Skin epidermis (tissue), 12 donors: Measurements from ENCODE around the gene SERPINE2.
A peak's percentile ranks its signal among the peaks of the same experiment; 100 is the strongest.

ENCODE experiments used
- H3K27ac ChIP-seq, 21 experiments: fragments of 200-600 bp; sonication (generic) in 11 of 21; one replicate each; pipeline ENCODE4 v1.5.0; 2020; ENCODE audit warnings: mild to moderate bottlenecking in 3 of 21, inconsistent platforms in 2 of 21, moderate library complexity in 2 of 21
- H3K4me3 ChIP-seq, 7 experiments: fragments of 200-600 bp; sonication (generic) in 2 of 7; one replicate each; pipeline ENCODE4 v1.5.0; 2020; ENCODE audit warnings: inconsistent platforms in 2 of 7, mild to moderate bottlenecking in 2 of 7, moderate library complexity in 1 of 7

Gene SERPINE2, protein sequence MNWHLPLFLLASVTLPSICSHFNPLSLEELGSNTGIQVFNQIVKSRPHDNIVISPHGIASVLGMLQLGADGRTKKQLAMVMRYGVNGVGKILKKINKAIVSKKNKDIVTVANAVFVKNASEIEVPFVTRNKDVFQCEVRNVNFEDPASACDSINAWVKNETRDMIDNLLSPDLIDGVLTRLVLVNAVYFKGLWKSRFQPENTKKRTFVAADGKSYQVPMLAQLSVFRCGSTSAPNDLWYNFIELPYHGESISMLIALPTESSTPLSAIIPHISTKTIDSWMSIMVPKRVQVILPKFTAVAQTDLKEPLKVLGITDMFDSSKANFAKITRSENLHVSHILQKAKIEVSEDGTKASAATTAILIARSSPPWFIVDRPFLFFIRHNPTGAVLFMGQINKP

DNA sequence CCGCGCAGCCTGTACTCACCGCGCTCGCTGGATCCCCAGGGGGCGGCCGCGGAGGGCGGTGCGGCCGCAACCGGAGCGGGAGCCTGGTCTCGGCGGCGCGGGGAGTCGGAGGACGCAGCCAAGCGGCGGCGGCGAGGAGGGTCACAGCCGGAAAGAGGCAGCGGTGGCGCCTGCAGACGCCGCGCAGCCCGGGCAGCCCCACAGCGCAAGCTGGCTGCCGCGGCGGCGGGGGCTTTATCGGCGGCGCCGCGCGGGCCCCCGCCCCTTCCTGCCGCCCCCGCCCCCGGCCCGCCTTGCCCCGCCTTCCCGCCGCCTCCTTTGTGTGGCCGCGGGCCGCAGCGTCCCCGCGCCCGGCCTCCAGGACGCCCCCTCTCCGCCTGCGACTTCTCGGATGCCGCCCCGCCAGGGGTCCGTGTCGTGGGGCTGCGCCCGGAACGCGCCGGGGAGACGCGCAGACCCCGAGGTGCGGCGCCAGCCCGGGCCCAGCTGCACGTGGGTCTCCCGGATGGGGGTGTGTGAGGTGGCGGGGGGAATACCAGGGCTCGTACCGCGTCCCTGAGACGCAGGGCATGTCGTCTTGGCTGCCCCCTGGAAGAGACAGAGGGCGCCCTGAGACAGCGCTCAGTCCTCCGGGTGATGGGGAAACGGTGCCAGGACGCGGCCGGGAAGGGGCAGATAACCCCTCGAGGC, at the start of gene SERPINE2:
Gene SERPINE2 (minus strand): TSS at position 207 of the 690 bp plus-strand sequence. CDS start 37,386 bp downstream, outside the sequence.
- Histone ChIP-seq H3K27ac (peak within 1 kb of the TSS in 10 of 21 experiments; percentile 12 to 77 (median 56)), H3K4me3 (peak within 1 kb of the TSS; percentile 41 to 71 (median 63))

DNA sequence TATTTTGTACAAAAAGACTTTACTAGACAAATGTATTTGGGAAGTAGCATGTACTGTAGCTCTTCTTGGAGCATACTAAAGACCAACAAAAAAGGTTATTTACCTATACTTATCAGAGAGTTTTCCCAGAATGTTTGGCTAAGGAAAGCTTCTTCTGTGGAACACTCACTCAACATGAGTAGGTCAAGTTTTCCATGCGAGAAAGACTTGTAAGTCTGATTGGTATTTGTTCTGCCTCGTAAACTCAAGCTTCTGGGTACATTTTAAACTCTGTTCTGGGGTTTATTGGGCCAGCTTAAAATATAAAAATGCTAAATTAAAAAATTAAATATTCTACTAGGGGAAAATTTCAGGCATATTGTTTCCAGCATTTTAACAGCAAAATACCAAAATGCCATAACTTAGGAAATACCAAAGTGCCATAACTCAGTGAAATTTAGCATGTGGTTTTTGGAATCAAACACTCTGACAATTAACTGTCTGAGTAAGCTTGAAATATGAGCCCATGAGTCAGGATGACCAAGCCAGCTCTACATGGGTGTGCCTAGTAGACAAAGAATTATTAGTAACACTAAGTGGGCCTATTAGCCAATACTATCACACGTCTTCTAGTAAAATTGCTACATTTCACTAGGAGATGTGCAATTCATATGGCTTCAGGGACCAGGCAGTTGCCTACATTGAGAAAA, 47.3 kb upstream of the SERPINE2 start:
- Histone ChIP-seq H3K4me3 (no peak overlapping the region), H3K27ac (peak overlapping the region in 9 of 21 experiments; percentile 2 to 69 (median 19))

DNA sequence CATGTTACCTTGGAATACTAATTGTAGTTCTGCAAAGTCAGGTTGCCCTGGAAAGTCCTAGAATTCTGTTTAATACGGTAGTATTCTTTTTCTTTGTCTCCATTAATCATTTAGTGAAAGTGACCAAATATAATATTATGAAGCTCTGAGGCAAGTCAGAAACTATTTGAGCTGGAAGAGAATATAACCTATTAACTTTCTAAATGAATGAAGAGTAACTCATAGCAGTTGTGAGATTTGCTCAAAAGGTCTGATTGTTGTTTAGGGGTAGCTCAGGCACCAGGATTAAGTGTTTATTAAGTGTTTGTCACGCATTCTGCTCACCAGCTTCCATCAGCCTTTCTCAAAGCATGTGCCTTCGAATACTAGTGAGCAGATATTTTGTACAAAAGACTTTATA, 46.7 kb upstream of the SERPINE2 start:
- Histone ChIP-seq H3K4me3 (no peak overlapping the region), H3K27ac (peak overlapping the region in 8 of 21 experiments; percentile 1 to 69 (median 12))

DNA sequence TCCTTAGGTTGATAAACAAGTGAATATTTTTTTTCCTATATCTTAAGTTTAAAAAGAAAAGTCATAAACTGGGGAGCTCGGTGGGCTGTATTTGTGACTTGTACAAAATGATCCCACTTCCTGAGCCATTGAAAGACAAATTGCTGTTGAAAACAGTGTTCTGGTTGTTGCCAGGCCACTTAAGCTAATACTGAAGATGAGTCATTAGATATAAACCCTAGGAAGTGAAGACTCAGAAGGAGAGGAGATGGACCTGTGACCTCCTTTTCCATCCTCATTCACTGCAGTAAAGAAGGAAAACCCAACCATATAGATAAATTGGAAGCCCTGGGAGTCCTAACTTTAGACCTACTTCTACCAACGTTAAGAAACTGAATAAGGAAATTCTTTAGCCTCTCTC, 46.2 kb upstream of the SERPINE2 start:
- Histone ChIP-seq H3K27ac (peak overlapping the region in 3 of 21 experiments; percentile 6 to 69 (median 44)), H3K4me3 (no peak overlapping the region)

DNA sequence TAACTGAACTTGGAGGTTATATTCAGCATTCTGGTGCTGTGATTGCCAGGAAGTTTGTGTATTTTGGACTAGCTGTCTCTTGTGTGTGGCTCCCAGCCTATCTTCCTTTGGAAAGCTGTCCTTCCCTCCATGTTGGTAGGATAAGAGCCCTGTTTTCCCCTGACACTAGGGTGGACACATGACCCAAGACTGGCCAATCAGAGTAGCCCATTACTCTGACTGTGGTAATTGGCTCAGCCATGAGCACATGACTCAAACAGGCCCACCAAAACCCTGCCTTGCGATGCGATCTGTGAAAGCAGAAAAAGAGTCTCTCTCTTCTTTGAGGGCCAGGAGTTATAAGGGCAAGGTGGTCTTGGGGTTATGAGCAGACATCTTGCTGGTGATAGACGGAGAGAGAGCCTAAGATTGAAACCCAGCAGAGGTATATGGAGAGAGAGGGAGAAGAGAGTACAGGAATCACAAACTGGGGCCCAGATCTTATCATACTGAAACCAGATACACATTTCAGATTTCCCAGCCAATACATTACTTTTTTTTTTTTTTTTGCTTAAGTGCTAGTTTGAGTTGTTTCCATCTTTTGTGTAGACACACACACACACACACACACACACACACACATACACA, 45.3 kb upstream of the SERPINE2 start:
- no peak overlapping the region for H3K27ac ChIP-seq
- no peak overlapping the region for H3K4me3 ChIP-seq

DNA sequence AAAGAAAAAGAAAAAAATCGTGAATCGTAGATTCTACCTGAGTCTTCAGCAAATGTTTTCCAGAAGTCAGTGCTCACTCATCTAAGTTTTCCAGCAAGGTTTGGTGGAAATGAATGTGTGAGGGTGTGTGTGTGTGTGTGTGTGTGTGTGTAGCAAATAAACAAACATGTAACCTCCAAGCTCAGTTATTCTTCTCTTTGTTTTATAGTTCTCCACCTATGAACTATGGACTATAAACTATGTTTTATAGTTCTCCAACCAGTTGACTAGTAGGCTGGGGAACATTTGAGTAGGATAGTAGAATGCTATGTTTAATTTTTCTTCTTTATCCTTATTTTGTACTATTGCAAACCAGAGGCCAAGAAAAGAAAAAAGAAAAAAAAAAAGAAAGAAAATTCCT, 44.6 kb upstream of the SERPINE2 start:
- H3K27ac ChIP-seq: no peak overlapping the region
- no peak overlapping the region for H3K4me3 ChIP-seq

DNA sequence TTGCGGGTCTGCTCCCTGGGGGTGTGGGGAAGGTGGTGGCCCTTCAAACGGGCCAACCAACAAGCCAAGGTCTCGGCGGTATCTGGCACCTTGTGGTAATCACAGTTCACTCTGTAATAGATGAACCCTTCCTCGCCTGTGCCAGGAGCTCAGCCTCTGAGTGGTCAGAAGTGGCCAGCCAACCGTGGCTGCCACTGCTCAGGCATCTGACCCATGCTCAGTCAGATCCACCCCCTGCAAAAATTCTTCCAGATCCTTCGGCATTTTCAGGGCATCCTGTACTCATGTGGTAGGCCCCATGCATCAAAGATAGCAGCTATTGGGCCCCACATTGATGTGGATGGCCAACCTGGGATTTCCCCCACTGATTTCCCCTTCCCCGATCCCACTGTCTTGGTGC, 39.6 kb upstream of the SERPINE2 start:
- Histone ChIP-seq H3K27ac (no peak overlapping the region), H3K4me3 (no peak overlapping the region)

DNA sequence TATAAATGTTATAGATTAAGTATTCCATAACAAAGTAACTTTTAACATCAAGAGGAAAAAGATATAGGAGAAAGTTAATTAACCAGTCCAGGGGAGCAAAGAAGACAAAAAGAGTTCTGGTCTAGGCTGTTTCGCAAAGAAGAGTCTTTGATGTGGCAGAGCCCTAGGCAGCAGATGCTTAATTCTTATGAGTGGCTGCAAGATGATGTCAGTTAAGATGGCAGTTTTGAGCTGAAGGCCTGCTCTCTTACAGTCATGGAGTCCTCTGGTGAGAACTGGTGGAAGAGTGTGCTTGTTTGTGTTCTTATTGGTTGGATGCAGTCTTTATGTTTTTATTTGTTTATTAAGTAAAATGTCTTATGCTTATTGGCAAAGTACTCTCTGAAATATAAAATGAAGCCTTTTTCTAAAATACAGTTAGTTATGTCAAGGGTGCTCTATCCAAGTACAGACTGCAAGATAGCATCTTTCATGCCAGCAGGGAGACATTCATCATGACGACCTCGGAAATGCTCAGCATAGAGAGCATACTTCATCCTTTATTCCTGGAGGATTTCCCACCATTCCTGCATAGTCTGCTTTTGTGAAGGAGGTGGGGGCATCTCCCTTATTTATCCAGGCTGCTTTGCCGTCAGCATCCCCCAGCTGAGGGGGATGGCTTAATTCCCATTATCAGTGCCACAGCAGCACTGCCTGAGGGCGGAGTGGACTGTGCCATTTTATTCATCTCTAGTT, 38.9 kb upstream of the SERPINE2 start:
- Histone ChIP-seq H3K4me3 (no peak overlapping the region), H3K27ac (no peak overlapping the region)

DNA sequence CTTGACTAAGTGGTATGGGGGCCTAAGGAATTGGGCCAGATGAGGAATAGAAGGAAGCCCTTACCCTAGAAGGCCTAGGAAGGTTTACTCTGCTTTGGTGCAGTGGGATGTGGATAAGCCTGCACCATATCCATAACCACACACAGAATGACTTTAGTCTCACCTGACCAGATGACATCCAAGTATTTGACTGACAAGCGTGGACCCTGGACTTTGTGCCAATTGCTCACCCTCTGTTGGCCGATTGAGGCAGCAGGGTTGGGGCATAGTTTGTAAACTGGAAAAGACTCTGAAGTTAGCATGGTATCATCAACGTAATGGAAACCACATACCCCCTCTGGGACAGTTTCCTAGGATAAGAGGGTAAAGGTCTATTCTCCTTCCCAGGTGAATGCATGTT, 36.5 kb upstream of the SERPINE2 start:
- H3K27ac ChIP-seq: no peak overlapping the region

DNA sequence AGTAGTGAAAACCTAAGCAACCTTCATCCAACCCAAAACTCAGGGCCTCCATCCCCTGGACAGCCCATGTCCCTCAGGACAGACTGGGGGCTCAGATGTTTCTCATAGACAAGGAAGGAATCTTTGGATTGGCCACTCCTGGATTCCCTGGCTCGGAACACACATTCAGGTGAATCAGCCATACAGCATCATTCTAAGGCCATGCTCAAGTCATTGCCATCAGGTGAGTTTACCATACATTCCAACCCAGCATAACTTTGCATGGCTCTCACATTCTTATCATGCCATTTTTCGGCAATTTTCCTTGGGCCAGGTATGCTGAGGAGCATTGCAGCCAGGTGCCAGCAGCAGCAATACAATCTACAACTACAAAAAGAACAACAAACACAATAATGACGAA, 34.6 kb upstream of the SERPINE2 start:
- H3K27ac ChIP-seq: no peak overlapping the region

More for the DNA sequence above, 36.5 kb upstream of the SERPINE2 start:
- no peak overlapping the region for H3K4me3 ChIP-seq

DNA sequence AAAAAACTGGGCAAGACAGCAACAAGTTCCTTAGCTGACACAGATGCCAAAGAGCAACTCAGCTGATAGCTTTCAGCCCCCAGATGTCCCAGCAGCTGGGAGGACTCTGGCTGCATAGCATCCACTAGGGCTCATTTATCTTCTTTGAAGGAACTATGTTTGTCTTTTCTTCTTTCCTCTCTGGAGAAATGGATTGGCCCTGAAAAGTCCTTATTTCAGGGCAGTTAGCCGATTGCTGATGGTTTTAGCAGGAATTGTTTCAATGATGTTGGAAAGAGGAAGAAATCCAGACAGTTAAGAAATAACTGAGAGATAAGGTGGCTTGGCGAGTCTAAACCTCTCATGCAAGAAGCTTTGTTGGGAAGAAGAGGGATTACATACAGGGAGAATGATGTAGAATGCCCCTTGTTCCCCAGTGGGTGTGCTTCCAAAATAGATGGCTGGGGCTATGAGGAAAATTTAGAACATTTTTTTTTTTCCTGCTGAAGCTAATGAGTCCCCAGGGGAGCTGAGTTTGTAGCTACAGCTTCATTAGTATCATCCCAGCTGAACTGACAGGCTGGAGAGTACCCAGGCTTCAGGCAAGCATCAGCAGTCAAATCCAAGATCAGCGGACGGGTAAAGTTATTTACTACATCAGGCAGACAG, 33.6 kb upstream of the SERPINE2 start:
- H3K4me3 ChIP-seq: no peak overlapping the region
- peak overlapping the region in 1 of 21 experiments; percentile 11 for H3K27ac ChIP-seq

More for the DNA sequence above, 34.6 kb upstream of the SERPINE2 start:
- H3K4me3 ChIP-seq: no peak overlapping the region

DNA sequence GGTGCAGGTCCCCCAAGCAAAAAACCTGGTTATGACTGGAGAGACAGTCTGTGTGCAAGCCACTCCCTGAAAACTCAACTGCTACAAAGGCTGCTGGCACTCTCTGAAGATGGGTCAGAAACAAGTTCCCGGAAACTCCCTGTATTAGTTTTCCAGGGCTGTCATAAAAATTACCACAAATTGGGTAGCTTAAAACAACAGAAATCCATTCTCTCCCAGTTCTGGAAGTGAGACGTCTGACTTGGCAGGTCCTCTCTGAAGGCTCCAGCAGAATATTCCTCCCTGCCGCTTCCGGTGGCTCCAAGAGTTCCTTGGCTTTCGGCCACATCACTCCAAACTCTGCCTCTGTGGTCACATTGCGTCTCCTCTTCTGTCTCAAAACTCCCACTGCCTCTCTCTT, 30.1 kb upstream of the SERPINE2 start:
- H3K4me3 ChIP-seq: no peak overlapping the region
- peak overlapping the region in 1 of 21 experiments; percentile 11 for H3K27ac ChIP-seq

DNA sequence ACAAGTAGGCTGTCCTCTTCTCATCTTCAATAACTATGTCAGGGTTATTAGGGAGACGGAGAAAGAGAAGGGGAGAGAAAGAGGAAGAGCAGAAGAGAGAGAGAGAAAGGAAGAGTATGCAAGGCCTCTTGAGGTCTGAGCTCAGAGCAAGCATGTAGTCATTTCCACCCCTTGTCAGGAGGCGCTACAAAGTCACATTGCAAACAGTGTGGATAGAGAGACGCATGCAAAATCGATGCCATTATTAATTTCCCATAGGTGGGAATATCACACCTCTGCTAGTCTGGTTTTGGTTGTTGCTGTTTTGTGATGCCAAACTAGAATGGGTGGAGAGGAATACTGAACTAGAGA, 24.2 kb upstream of the SERPINE2 start:
- H3K27ac ChIP-seq: no peak overlapping the region
- no peak overlapping the region for H3K4me3 ChIP-seq

DNA sequence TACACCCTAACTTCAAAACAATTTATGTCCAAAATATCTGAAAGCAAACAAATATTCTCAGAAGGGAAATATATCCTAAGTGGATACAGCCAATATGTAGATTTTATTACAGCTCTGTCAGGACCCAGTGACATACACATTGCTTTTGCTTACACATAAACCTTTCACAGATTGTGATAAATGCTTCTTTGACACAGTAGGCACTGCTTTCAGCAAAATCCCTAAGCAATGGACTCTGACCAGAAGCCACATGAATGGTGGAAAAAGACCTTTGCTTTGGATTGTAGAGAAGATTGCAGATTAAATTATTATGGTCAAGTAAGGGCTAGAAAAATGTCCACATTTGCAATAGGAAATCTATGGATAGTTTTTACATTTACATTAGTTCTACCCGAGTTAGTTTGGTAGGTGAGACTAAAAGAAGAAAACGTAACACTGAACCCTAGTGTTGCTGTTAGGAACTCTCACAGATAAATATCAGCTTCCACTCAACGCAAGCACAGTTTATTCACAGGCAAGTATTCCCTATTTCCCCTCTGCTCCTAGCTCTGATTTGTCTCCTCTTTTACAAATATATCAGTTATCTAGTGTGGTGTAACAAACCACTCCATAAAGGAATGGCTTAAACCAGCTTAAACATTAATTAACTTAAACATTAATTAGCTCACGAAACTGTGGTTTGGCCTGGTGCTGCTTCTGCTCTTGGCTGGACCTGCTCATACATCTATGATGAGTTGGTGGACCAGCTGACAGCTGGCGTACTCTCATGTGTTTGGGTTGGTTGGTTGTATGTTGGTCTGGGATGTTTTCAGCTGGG, 23.6 kb upstream of the SERPINE2 start:
- no peak overlapping the region for H3K4me3 ChIP-seq
- no peak overlapping the region for H3K27ac ChIP-seq

DNA sequence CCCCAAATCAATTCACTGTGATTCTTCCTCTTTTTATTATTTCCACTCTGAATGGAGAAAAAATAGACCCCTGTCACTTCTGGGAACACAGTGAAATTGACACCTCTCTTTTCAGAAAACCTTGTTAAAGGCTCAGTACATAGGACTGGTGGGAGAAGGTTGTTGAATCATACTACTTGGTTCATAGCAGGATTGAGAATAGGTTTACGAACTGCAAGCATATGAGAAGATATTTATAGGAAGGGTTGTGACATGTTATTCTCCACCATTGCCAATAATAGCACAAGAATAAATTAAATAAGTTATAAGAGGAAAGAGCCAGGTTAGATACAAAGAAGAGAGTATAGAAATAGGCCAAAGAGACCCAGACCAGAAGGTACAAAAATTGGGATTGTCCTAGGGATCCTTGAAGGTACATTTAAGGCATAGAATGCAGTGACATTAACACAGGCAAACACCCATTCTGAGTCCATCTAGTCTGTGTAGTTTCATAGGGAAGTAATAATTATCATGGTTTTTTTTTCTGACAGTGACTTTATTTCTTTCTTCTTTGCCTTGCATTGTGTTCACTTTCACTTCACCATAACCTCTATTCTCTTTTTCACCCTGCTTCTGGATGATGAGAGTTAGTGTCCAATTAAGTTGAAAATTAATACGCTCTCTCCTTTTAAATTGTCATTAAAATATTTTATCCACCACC, 21.8 kb upstream of the SERPINE2 start:
- no peak overlapping the region for H3K27ac ChIP-seq
- no peak overlapping the region for H3K4me3 ChIP-seq

DNA sequence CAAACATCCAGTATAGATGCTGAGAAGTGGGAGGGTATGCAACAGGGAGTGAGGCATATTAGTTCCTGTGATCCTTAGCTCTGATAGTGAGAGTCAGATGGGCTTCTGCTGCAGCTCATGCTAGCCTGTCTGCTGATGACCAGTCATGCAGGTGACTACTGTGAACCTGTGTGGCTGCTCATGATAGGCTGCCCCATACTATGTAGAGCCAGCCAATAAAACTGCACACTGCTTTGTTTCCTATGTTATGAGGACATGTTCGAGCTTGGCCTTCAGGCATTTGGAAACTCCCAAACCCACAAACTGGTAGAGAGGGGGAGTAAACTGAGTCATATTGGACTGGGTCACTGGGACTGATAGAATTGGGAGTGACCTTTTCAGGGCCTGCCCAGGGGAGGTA, 20.1 kb upstream of the SERPINE2 start:
- no peak overlapping the region for H3K4me3 ChIP-seq
- H3K27ac ChIP-seq: no peak overlapping the region

DNA sequence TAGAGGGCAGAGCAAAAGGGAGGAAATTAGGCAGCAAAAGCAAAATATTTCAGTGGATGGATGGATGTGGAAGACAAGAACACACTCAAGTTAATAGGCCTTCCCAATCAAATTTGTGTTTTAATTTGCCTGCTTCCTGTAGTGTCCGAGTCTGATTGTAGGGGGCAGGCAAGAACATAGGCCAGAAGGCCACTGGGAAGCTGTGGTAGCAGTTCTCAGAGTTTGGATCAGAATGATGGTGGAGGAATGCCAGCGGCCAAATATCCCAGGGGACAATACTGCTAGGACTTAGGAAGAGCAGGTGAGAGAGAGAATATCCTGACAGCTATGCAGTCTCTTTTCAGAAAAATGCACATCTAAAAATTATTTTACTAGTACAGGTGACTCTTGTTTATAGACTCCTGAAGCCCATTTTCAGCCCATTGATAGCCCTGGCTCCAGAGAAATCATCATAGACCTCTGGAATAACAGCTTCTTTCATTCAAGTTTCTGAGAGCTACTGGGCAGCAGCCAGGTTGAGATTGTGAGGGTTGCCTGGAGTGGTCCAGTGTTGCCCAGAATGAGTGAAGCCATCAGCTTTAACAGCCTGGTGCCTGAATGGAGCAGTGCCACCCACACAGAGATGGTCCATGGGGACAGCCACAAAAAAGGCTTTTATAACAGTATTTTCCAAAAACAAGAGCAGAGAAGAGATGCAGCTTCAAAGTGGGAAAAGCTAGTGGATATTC, 19.1 kb upstream of the SERPINE2 start:
- H3K27ac ChIP-seq: no peak overlapping the region
- H3K4me3 ChIP-seq: no peak overlapping the region
